Cardiac septum (tissue), 1 donor: ENCODE data around the gene VASP. TPM values are rescaled to one million over a fixed set of nuclear protein-coding genes. Genes with fewer than 3 reads are reported as not detected.
A peak's percentile ranks its signal among the peaks of the same experiment; 100 is the strongest.

Experiments
- DNase-seq: peaks from one replicate; pipeline ENCODE4 v3.0.0-alpha.2; 2020; ENCODE audit warnings: low spot score
- intact Hi-C: fragments of 100-400 bp; cut with DNase I; formaldehyde crosslinking; loops from one replicate; pipeline ENCODE4 v1.14.0; 2022
- total RNA-seq: library from RNA; stranded (reverse); fragmentation: NEBNext Ultra II Directional; extraction: Animal tissue kit (Norgen Biotek cat#: 25700); gene quantifications from one replicate; pipeline ENCODE4 v1.2.1, GENCODE V29; 2021
- donor health status: DM: no; HTN: no; CAD: no.

VASP gene
- total RNA-seq, 1 donor from 2014 or later = 60.4 TPM

- DNase-seq = no peak
- intact Hi-C loops = loop anchor here (5.0 kb wide), 1 partner anchor 39 kb away; no protein-coding TSS in a partner anchor
These were observed 21.0 kb downstream of the VASP start for GRCh38 chr19:45528149-45528743.

GRCh38 chr19:45528744-45529419 is 21.6 kb downstream of the VASP start:
- intact Hi-C loops = loop anchor here (5.0 kb wide), 1 partner anchor 38 kb away; no protein-coding TSS in a partner anchor
- DNase-seq = no peak

- no peak for DNase-seq
- intact Hi-C loops = loop anchor here (5.0 kb wide), 1 partner anchor 38 kb away; no protein-coding TSS in a partner anchor
These were observed 22.1 kb downstream of the VASP start for GRCh38 chr19:45529420-45529785.

- intact Hi-C loops = no loop called here
- DNase-seq = no peak
These were observed 24.1 kb downstream of the VASP start for GRCh38 chr19:45531349-45531748.

GRCh38 chr19:45539459-45539858 is 32.2 kb downstream of the VASP start:
- intact Hi-C loops = no loop called here
- DNase-seq = no peak

GRCh38 chr19:45542234-45542668 is 35.0 kb downstream of the VASP start:
- intact Hi-C loops = no loop called here
- no peak for DNase-seq

- intact Hi-C loops = no loop called here
- no peak for DNase-seq
These were observed 40.0 kb downstream of the VASP start for GRCh38 chr19:45547211-45547770.

GRCh38 chr19:45547965-45548609 is 40.8 kb downstream of the VASP start:
- intact Hi-C loops = no loop called here
- no peak for DNase-seq

GRCh38 chr19:45553464-45553863 is 46.2 kb downstream of the VASP start:
- intact Hi-C loops = no loop called here
- DNase-seq = no peak

GRCh38 chr19:45554481-45554880 is 47.2 kb downstream of the VASP start:
- no peak for DNase-seq
- intact Hi-C loops = no loop called here

GRCh38 chr19:45556835-45557234 is 49.6 kb downstream of the VASP start:
- DNase-seq = no peak
- intact Hi-C loops = loop anchor here (5.0 kb wide), 1 partner anchor 35 kb away; no protein-coding TSS in a partner anchor

GRCh38 chr19:45558399-45558878 is 51.2 kb downstream of the VASP start:
- intact Hi-C loops = loop anchor here (5.0 kb wide), 1 partner anchor 36 kb away; no protein-coding TSS in a partner anchor
- no peak for DNase-seq

GRCh38 chr19:45560038-45560437 is 52.8 kb downstream of the VASP start:
- DNase-seq = no peak
- intact Hi-C loops = no loop called here

GRCh38 chr19:45560686-45561085 is 53.4 kb downstream of the VASP start:
- intact Hi-C loops = no loop called here

GRCh38 chr19:45564131-45564780 is 57.0 kb downstream of the VASP start:
- no peak for DNase-seq
- intact Hi-C loops = no loop called here

More at GRCh38 chr19:45560686-45561085, 53.4 kb downstream of the VASP start:
- no peak for DNase-seq

GRCh38 chr19:45567609-45568008 is 60.3 kb downstream of the VASP start:
- no peak for DNase-seq
- intact Hi-C loops = loop anchor here (5.0 kb wide), 1 partner anchor 40 kb away; no protein-coding TSS in a partner anchor

GRCh38 chr19:45568732-45569131 is 61.5 kb downstream of the VASP start:
- DNase-seq = no peak
- intact Hi-C loops = loop anchor here (5.0 kb wide), 1 partner anchor 41 kb away; no protein-coding TSS in a partner anchor

- intact Hi-C loops = loop anchor here (5.0 kb wide), 1 partner anchor 43 kb away; no protein-coding TSS in a partner anchor
These were observed 62.5 kb downstream of the VASP start for GRCh38 chr19:45569619-45570421.

More at GRCh38 chr19:45569619-45570421, 62.5 kb downstream of the VASP start:
- peak; percentile 88 for DNase-seq
